Smooth muscle cell (in vitro differentiated cells): ENCODE results near the gene GARIN5B. TPM values are rescaled to one million over a fixed set of nuclear protein-coding genes. Genes with fewer than 3 reads are reported as not detected.

Experiments used
- DNase-seq: peaks from one replicate; lab custom pipeline; 2025; ENCODE audit not compliant: unreplicated experiment; lab: John Stamatoyannopoulos, UW
- H2AFZ ChIP-seq: fragments of 200-600 bp; sonication (generic); 2 replicates; pipeline ENCODE4 v1.6.0; 2016; ENCODE audit warnings: antibody characterized with exemption, low read depth, mild to moderate bottlenecking
- H3F3A ChIP-seq: fragments of 200-600 bp; sonication (generic); 2 replicates; pipeline ENCODE4 v1.6.0; 2017; ENCODE audit warnings: antibody characterized with exemption, low read depth
- H3K27ac ChIP-seq: fragments of 200-600 bp; sonication (generic); 2 replicates; pipeline ENCODE4 v1.5.1; 2016; ENCODE audit warnings: low read depth, mild to moderate bottlenecking
- H3K27me3 ChIP-seq: fragments of 200-600 bp; sonication (generic); 2 replicates; pipeline ENCODE4 v1.6.1; 2016; ENCODE audit warnings: low read depth, mild to moderate bottlenecking
- H3K36me3 ChIP-seq: fragments of 200-600 bp; sonication (generic); 2 replicates; pipeline ENCODE4 v1.5.1; 2016; ENCODE audit warnings: low read depth
- H3K4me1 ChIP-seq: fragments of 200-600 bp; sonication (generic); 2 replicates; pipeline ENCODE4 v1.5.1; 2016; ENCODE audit warnings: low read depth
- H3K4me2 ChIP-seq: fragments of 200-600 bp; sonication (generic); 2 replicates; pipeline ENCODE4 v1.6.0; 2016; ENCODE audit warnings: mild to moderate bottlenecking
- H3K4me3 ChIP-seq: fragments of 200-600 bp; sonication (generic); 2 replicates; pipeline ENCODE4 v1.5.1; 2016; ENCODE audit warnings: mild to moderate bottlenecking
- H3K79me2 ChIP-seq: fragments of 200-600 bp; sonication (generic); 2 replicates; pipeline ENCODE4 v1.6.0; 2016; ENCODE audit warnings: low read depth, mild to moderate bottlenecking
- H3K9ac ChIP-seq: fragments of 200-600 bp; sonication (generic); 2 replicates; pipeline ENCODE4 v1.6.0; 2016; ENCODE audit warnings: low read depth
- H3K9me3 ChIP-seq: fragments of 200-600 bp; sonication (generic); replicated peaks from 2 replicates; pipeline ENCODE4 v1.5.1; 2016; ENCODE audit warnings: low read depth
- H4K20me1 ChIP-seq: fragments of 200-600 bp; sonication (generic); 2 replicates; pipeline ENCODE4 v1.6.0; 2016; ENCODE audit warnings: low read depth
- CTCF ChIP-seq: fragments of 200-600 bp; sonication (generic); IDR thresholded peaks from 2 replicates; pipeline ENCODE4 v1.5.1; 2017; ENCODE audit warnings: borderline replicate concordance, mild to moderate bottlenecking, antibody characterized with exemption; ENCODE audit not compliant: insufficient read depth, poor library complexity, severe bottlenecking
- WGBS: methylation state at CpG from one replicate; pipeline ENCODE4 v1.1.7; 2016; ENCODE audit warnings: low lambda C conversion rate; 5-methylcytosine and 5-hydroxymethylcytosine counted together
- polyA plus RNA-seq: library from polyadenylated mRNA; unstranded; fragments of >200 nt; fragmentation: Nextera tagmentation; extraction: Ambion mirVana; gene quantifications from 2 replicates; pipeline ENCODE4 v1.2.1, GENCODE V29; 2016
- total RNA-seq: library from RNA; depleted of rRNA; stranded (reverse); fragments of >200 nt; gene quantifications from 2 replicates; pipeline ENCODE4 v1.2.3, GENCODE V29; 2014

GARIN5B gene
- total and polyA plus RNA-seq, 2 experiments from 2014 or later, result 0.07 TPM; not detected in 1

GRCh38 chr19:55345101-55345817, 17.8 kb downstream of the GARIN5B start:
- Histone ChIP-seq H3K9ac (no peak overlapping the region), H3K27me3 (no peaks in the 10 kb centered on the region), H3K9me3 (no peaks in the 10 kb centered on the region), H3K36me3 (no peaks in the 10 kb centered on the region), H4K20me1 (peaks cover 12% of the 10 kb centered on the region), H3K4me3 (no peak overlapping the region), H3K4me2 (no peak overlapping the region), H2AFZ (no peak overlapping the region), H3K4me1 (peaks cover 13% of the 10 kb centered on the region), H3K79me2 (peaks cover 14% of the 10 kb centered on the region), H3K27ac (no peak overlapping the region), H3F3A (no peaks in the 10 kb centered on the region)
- DNase-seq, result no peak
- WGBS, result 94% methylated on average over 21 of the region's 22 CpGs
- no peak for TF ChIP-seq CTCF

GRCh38 chr19:55344444-55344843, 18.6 kb downstream of the GARIN5B start:
- no peak overlapping the region for H2AFZ ChIP-seq

GRCh38 chr19:55341595-55342531, 21.2 kb downstream of the GARIN5B start:
- Histone ChIP-seq H3F3A (no peaks in the 10 kb centered on the region), H4K20me1 (peaks cover 12% of the 10 kb centered on the region), H3K9me3 (no peaks in the 10 kb centered on the region), H3K36me3 (no peaks in the 10 kb centered on the region), H3K27ac (no peak overlapping the region), H3K9ac (no peak overlapping the region), H3K4me2 (peak overlapping the region; percentile 99), H3K27me3 (no peaks in the 10 kb centered on the region), H3K4me3 (peak overlapping the region; percentile 69), H2AFZ (no peak overlapping the region), H3K4me1 (peaks cover 8% of the 10 kb centered on the region), H3K79me2 (peaks cover 15% of the 10 kb centered on the region)
- TF ChIP-seq CTCF, result no peak
- WGBS, result 86% methylated on average over 20 of the region's 50 CpGs
- DNase-seq, result no peak

More at GRCh38 chr19:55344444-55344843, 18.6 kb downstream of the GARIN5B start:
- no peak for DNase-seq
- no peak for TF ChIP-seq CTCF
- no peak overlapping the region for H3K9ac ChIP-seq
- H3K36me3 ChIP-seq, result no peaks in the 10 kb centered on the region
- WGBS, result 77% methylated on average over 9 of the region's 9 CpGs
- H3K27ac ChIP-seq, result no peak overlapping the region
- peaks cover 12% of the 10 kb centered on the region for H4K20me1 ChIP-seq
- no peak overlapping the region for H3K4me3 ChIP-seq
- peaks cover 15% of the 10 kb centered on the region for H3K79me2 ChIP-seq
- H3K4me2 ChIP-seq, result no peak overlapping the region
- H3K4me1 ChIP-seq, result peaks cover 13% of the 10 kb centered on the region
- H3K9me3 ChIP-seq, result no peaks in the 10 kb centered on the region
- no peaks in the 10 kb centered on the region for H3K27me3 ChIP-seq
- no peaks in the 10 kb centered on the region for H3F3A ChIP-seq
